Activated CD4-positive, alpha-beta T cell treated with anti-CD3 and anti-CD28 coated beads, Interleukin-2, amount 50 U/mL, for 4 hours (primary cell): ENCODE measurements around the gene DPH6.

Source experiments
- DNase-seq, 2 experiments: peaks; one replicate each; pipeline ENCODE4 v3.0.0-alpha.2; 2020

The DPH6 gene

DNA sequence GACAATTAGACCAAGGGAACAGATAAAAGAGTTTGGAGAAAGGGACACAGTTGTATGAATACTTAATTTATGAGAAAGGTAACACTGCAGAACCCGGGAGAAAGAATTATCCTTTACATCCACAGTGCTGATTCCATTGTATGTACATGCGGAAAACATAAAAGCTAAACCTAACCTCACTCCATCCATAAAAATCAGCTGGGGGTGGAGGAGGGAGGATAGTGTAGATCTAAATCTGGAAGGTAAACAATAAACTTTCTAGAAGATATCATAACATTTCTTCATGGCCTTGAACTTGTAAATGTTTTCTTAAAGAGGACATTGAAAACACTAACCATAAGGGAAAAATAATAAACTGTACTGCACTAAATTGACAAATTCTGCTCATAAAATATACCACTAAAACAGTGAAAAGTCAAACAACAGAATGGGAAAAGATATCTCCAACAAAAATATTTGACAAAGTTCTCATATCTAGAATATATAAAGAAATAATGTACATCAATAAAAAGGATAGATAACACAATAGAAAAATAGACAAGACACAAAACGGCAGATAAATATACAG, 220.5 kb downstream of the DPH6 start:
- no peak for DNase-seq

DNA sequence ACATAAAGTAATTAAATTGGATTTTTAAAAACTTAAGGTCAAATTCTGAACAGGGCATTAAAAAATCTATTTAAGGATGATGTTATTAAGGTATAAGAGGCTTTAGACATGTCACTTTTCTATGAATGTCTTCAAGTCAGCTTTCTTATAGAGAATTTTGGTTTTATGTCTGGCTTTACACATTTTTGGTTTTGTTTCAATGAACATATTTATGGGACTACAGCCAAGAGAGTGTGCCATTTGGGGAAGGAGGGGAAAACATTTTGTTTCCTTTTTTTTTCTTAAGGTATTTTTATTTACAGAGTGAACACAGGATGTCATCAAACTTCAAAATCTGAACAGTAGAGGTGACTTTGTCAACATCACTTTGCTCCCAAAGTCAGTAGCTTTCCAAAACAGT, 222.8 kb downstream of the DPH6 start:
- no peak for DNase-seq

DNA sequence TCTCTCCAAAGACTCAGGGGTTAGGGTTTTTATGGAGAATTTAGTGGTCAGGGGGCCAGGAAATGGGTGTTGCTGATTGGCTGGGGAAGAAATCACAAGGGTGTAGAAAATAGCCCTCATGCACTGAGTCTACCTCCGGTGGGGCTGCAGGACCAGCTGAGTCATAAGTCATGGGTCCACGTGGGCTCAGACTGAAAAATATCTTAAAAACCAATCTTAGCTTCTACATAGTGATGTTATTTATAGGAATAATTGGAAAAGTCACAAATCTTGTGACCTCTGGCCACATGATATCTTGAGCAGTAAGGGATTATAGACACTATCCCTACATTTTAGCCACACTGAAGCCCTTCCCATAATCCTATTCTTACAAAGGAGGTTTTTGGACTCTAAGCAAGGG, 224.0 kb downstream of the DPH6 start:
- no peak for DNase-seq

DNA sequence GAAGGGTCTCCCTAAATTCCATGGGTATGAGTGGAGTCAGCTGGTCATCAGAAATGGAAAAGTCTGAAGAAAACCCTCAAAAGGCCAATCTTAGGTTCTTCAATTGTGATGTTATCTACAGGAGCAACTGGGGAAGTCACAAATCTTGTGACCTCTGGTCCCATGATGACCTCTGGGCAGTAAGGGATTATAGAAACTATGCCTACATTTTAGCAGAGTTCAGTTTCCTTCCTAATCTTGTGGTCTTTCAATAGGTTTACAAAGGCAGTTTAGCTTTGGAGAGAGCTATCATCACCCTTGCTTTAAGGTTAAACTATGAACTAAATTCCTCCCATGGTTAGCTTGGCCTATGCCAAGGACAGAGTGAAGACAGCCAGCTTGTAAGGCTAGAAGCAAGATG, 225.1 kb downstream of the DPH6 start:
- DNase-seq, result no peak
